IPS DF 6.9 (cell line): Measurements from ENCODE around the gene RADIL.

ENCODE experiments used
- DNase-seq: peaks from one replicate; pipeline ENCODE4 v3.0.0-alpha.2; 2013; ENCODE audit warnings: low read depth, low spot score
- H3K27ac ChIP-seq: one replicate; pipeline ENCODE4 v1.5.1; 2013; ENCODE audit warnings: low read length, control low read depth
- H3K27me3 ChIP-seq: 2 replicates; pipeline ENCODE4 v1.6.1; 2013; ENCODE audit warnings: mild to moderate bottlenecking, low read length; ENCODE audit not compliant: control insufficient read depth, insufficient read depth
- H3K36me3 ChIP-seq: 2 replicates; pipeline ENCODE4 v1.6.1; 2013; ENCODE audit warnings: low read length; ENCODE audit not compliant: control insufficient read depth, insufficient read depth
- H3K4me1 ChIP-seq: 2 replicates; pipeline ENCODE4 v1.6.1; 2013; ENCODE audit warnings: low read length; ENCODE audit not compliant: control insufficient read depth, insufficient read depth
- H3K4me3 ChIP-seq: 2 replicates; pipeline ENCODE4 v1.5.1; 2013; ENCODE audit warnings: mild to moderate bottlenecking, low read length
- H3K9me3 ChIP-seq: 2 replicates; pipeline ENCODE4 v1.6.1; 2013; ENCODE audit warnings: low read length, inconsistent platforms; ENCODE audit not compliant: control insufficient read depth, insufficient read depth
- WGBS: extraction: QIAGEN DNeasy Blood & Tissue Kit; methylation state at CpG from one replicate; pipeline ENCODE4 v1.1.7; 2013; ENCODE audit warnings: mixed read lengths, missing lambda C conversion rate; ENCODE audit not compliant: insufficient read length, insufficient coverage; 5-methylcytosine and 5-hydroxymethylcytosine counted together

Gene RADIL

DNA sequence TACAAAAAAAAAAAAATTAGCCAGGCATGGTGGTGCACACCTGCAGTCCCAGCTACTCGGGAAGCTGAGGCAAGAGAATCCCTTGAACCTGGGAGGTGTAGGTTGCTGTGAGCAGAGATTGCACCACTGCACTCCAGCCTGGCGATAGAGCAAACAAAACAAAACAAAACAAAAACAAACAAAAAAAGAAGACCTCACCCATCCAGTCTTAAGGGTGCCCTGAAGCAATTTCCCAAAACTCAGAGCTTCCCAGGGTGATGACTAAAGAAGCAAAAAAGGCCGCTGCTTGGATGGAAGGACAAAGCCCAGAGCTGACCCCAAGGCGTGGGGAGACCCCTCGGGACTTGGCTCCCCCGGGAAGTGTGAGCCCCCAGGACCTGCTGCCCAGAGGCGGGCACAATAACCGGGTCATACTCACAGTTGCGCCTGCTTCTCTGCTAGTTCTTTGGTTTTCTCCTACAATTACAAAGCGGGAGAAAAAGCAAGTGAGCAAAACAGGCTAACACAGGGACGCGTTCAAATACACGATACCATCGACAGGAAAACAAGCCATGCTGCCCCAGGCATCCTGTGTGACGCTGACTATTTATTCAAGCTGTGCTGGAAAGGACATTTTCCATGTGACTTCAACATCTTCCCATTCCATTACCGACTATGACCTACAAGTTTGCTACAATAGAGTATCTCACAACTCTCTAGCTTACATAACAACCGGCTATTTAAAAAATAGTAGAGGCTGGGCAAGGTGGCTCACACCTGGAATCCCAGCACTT is 51.6 kb downstream of the RADIL start:
- Histone ChIP-seq H3K27me3 (no peaks in the 10 kb centered on the region), H3K4me1 (no peaks in the 10 kb centered on the region)
- no peak for DNase-seq

DNA sequence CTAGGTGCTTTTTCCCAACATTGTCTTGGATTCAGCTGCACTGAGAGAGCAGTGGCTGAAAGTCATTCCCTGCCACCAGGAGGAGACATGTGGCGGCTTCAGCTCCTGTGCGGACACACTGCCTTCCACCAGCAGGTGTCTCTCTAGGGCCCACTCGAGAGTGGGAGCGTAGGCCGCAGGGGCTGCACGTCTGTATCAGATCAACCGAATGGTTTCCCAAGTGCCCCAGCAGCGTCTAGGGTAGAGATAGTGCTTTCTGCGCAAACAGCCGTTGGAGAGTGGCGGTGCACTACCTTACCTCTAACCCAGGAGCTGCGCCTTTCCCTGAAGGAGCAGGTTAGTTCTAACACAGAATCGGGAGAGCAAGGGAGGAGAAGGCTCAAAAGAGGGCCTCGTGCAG is 53.3 kb downstream of the RADIL start:
- no CpG with 5 or more reads among the region's 14 CpGs for WGBS
- peak; percentile 47 for DNase-seq
- H3K9me3 ChIP-seq = no peaks in the 10 kb centered on the region
- H3K4me3 ChIP-seq = no peak overlapping the region
- H3K36me3 ChIP-seq = no peaks in the 10 kb centered on the region; the same call in 1 of the 2 replicates
- no peaks in the 10 kb centered on the region for H3K27me3 ChIP-seq
- H3K27ac ChIP-seq = no peak overlapping the region
- H3K4me1 ChIP-seq = no peaks in the 10 kb centered on the region

More for the DNA sequence above, 51.6 kb downstream of the RADIL start:
- no peaks in the 10 kb centered on the region; the same call in 1 of the 2 replicates for H3K36me3 ChIP-seq
- H3K9me3 ChIP-seq = no peaks in the 10 kb centered on the region
- H3K27ac ChIP-seq = no peak overlapping the region
- no peak overlapping the region for H3K4me3 ChIP-seq
- WGBS = no CpG with 5 or more reads among the region's 17 CpGs

GRCh38 chr7:4828720-4829383 is 54.7 kb downstream of the RADIL start:
- Histone ChIP-seq H3K4me3 (no peak overlapping the region), H3K27me3 (no peaks in the 10 kb centered on the region), H3K36me3 (no peaks in the 10 kb centered on the region), H3K27ac (no peak overlapping the region), H3K4me1 (no peaks in the 10 kb centered on the region), H3K9me3 (no peaks in the 10 kb centered on the region)
- WGBS = no CpG with 5 or more reads among the region's 17 CpGs
- DNase-seq = no peak

- Histone ChIP-seq H3K9me3 (no peaks in the 10 kb centered on the region), H3K27ac (no peak overlapping the region), H3K4me1 (no peaks in the 10 kb centered on the region), H3K4me3 (no peak overlapping the region), H3K36me3 (no peaks in the 10 kb centered on the region), H3K27me3 (no peaks in the 10 kb centered on the region)
- DNase-seq = no peak
- WGBS = no CpG with 5 or more reads among the region's 15 CpGs
Observed at GRCh38 chr7:4825081-4825480, 58.4 kb downstream of the RADIL start.

DNA sequence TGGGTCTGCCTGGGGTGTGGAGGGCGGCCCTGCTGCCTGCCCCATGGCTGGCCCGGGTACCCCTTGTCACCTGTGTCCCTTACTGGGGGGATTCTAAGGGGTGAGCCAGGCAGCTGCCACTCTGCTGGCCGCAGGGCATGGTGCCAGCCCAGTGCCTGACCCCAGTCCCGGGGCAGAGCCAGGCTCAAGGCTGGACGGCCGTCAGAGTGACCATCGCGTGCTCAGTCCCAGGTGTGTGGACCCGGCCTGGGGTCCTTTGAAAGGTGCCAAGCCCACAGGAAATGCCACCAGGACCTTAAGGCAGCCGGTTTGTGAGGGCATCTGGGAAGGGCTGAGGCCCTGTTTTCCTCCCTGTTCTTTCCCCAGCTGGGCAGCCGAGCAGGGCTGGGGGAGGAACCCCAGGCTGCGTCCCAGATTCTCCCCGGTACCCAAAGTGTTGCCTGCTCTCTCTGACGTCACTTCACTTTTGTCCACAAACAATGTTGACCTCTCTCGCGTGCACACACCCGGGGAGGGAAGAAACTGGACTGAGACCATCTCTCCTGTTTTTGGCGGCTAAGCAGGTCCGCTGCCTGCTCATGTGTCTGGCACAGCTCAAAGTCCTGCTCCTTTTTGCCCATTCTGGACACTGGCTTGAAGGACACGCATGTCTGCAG is 59.3 kb downstream of the RADIL start:
- no peak overlapping the region for H3K27ac ChIP-seq
- H3K4me3 ChIP-seq = no peak overlapping the region
- no peaks in the 10 kb centered on the region for H3K9me3 ChIP-seq
- H3K36me3 ChIP-seq = no peaks in the 10 kb centered on the region
- H3K4me1 ChIP-seq = no peaks in the 10 kb centered on the region
- H3K27me3 ChIP-seq = no peaks in the 10 kb centered on the region
- WGBS = no CpG with 5 or more reads among the region's 20 CpGs
- DNase-seq = no peak

GRCh38 chr7:4823441-4824119 is 59.9 kb downstream of the RADIL start:
- no peaks in the 10 kb centered on the region for H3K36me3 ChIP-seq
- 0 out of 2 replicates have a peak, but pooled peaks cover under 1% of the 10 kb centered on the region for H3K9me3 ChIP-seq
- no peaks in the 10 kb centered on the region for H3K27me3 ChIP-seq
- H3K4me1 ChIP-seq = no peaks in the 10 kb centered on the region
- DNase-seq = no peak
- H3K27ac ChIP-seq = no peak overlapping the region
- H3K4me3 ChIP-seq = no peak overlapping the region
- no CpG with 5 or more reads among the region's 14 CpGs for WGBS

GRCh38 chr7:4822677-4823076 is 60.8 kb downstream of the RADIL start:
- H3K4me1 ChIP-seq = no peaks in the 10 kb centered on the region

GRCh38 chr7:4820967-4821471 is 62.5 kb downstream of the RADIL start:
- H3K4me3 ChIP-seq = no peak overlapping the region
- H3K27me3 ChIP-seq = no peaks in the 10 kb centered on the region
- H3K27ac ChIP-seq = no peak overlapping the region
- H3K4me1 ChIP-seq = no peaks in the 10 kb centered on the region
- DNase-seq = no peak
- no peaks in the 10 kb centered on the region for H3K36me3 ChIP-seq
- H3K9me3 ChIP-seq = peaks cover 2% of the 10 kb centered on the region; the same call in 1 of the 2 replicates
- no CpG with 5 or more reads among the region's 20 CpGs for WGBS

More at GRCh38 chr7:4822677-4823076, 60.8 kb downstream of the RADIL start:
- DNase-seq = no peak
- no peak overlapping the region for H3K27ac ChIP-seq
- H3K27me3 ChIP-seq = no peaks in the 10 kb centered on the region
- peaks cover 2% of the 10 kb centered on the region; the same call in 1 of the 2 replicates for H3K9me3 ChIP-seq
- H3K36me3 ChIP-seq = no peaks in the 10 kb centered on the region
- no peak overlapping the region for H3K4me3 ChIP-seq
- no CpG with 5 or more reads among the region's 9 CpGs for WGBS

DNA sequence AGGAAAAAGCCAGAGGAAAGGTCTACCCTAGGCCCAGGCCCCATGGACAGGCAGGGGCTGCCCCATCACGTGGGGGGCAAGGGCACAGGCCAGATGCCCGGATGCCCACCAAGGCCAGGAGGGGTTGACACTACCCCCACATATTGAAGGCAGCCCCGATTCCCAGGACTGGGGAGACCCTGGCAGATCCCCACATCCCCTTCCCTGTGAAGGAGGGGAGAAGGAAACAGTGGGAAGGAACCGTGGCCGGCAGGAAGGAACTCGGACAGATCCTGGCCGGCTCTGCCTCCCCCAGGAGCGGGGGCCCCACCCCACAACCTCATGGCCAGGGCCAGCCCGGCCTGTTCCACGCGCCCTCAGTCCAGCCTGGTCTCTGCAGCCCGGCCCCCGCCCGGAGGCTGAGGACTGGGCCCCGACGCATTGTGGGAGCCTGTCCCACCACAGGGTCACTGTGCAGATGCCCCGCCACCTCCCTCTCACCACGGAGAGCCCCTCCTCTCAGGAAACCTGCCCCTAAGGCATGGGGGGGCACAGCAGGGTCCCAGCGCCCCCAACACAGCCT is 63.0 kb downstream of the RADIL start:
- H3K9me3 ChIP-seq = peaks cover 2% of the 10 kb centered on the region; the same call in 1 of the 2 replicates
- no peaks in the 10 kb centered on the region for H3K36me3 ChIP-seq
- H3K27ac ChIP-seq = no peak overlapping the region
- WGBS = no CpG with 5 or more reads among the region's 19 CpGs
- DNase-seq = no peak
- no peaks in the 10 kb centered on the region for H3K27me3 ChIP-seq
- no peak overlapping the region for H3K4me3 ChIP-seq
- H3K4me1 ChIP-seq = no peaks in the 10 kb centered on the region
